ENCODE results near the gene DNAJC12. TPM values are rescaled to one million over a fixed set of nuclear protein-coding genes. Genes with fewer than 3 reads are reported as not detected.
A peak's percentile ranks its signal among the peaks of the same experiment; 100 is the strongest.

DNAJC12 gene
- total RNA-seq, 1 donor from 2014 or later, result 3.8 TPM

- TF ChIP-seq CTCF (conservative IDR thresholded peaks at IDR 0.05), result no peak
- Mint-ChIP-seq H3K4me3 (no peak overlapping the region), H3K27ac (ENCODE audit: unreplicated experiment) (no peak overlapping the region), H3K9me3 (no peaks in the 10 kb centered on the region), H3K36me3 (ENCODE audit: low read depth) (no peaks in the 10 kb centered on the region), H3K4me1 (no peaks in the 10 kb centered on the region), H3K27me3 (ENCODE audit: low read depth) (no peaks in the 10 kb centered on the region)
- no peak for DNase-seq (ENCODE audit: low read depth, low spot score)
These were observed 30.0 kb downstream of the DNAJC12 start for GRCh38 chr10:67807855-67808456.

- Mint-ChIP-seq H3K27ac (ENCODE audit: unreplicated experiment) (no peak overlapping the region), H3K4me1 (no peaks in the 10 kb centered on the region), H3K36me3 (ENCODE audit: low read depth) (no peaks in the 10 kb centered on the region), H3K9me3 (no peaks in the 10 kb centered on the region), H3K4me3 (no peak overlapping the region), H3K27me3 (ENCODE audit: low read depth) (no peaks in the 10 kb centered on the region)
- no peak for TF ChIP-seq CTCF (conservative IDR thresholded peaks at IDR 0.05)
- no peak for DNase-seq (ENCODE audit: low read depth, low spot score)
These were observed 33.7 kb downstream of the DNAJC12 start for GRCh38 chr10:67804395-67804678.

GRCh38 chr10:67803588-67804394 is 34.2 kb downstream of the DNAJC12 start:
- Mint-ChIP-seq H3K4me1 (no peaks in the 10 kb centered on the region), H3K4me3 (no peak overlapping the region), H3K36me3 (ENCODE audit: low read depth) (no peaks in the 10 kb centered on the region), H3K9me3 (no peaks in the 10 kb centered on the region), H3K27ac (ENCODE audit: unreplicated experiment) (peak overlapping the region; percentile 19), H3K27me3 (ENCODE audit: low read depth) (no peaks in the 10 kb centered on the region)
- no peak for DNase-seq (ENCODE audit: low read depth, low spot score)
- no peak for TF ChIP-seq CTCF (conservative IDR thresholded peaks at IDR 0.05)

- H3K36me3 Mint-ChIP-seq (ENCODE audit: low read depth), result no peaks in the 10 kb centered on the region
- H3K27me3 Mint-ChIP-seq (ENCODE audit: low read depth), result no peaks in the 10 kb centered on the region
- DNase-seq (ENCODE audit: low read depth, low spot score), result no peak
- no peaks in the 10 kb centered on the region for H3K4me1 Mint-ChIP-seq
- no peak overlapping the region for H3K27ac Mint-ChIP-seq (ENCODE audit: unreplicated experiment)
- H3K9me3 Mint-ChIP-seq, result no peaks in the 10 kb centered on the region
- no peak overlapping the region for H3K4me3 Mint-ChIP-seq
- TF ChIP-seq CTCF (conservative IDR thresholded peaks at IDR 0.05), result no peak
These were observed 35.0 kb downstream of the DNAJC12 start for GRCh38 chr10:67802767-67803538.

- no peak for DNase-seq (ENCODE audit: low read depth, low spot score)
- H3K4me1 Mint-ChIP-seq, result no peaks in the 10 kb centered on the region
These were observed 36.9 kb downstream of the DNAJC12 start for GRCh38 chr10:67801118-67801517.

More at GRCh38 chr10:67801118-67801517, 36.9 kb downstream of the DNAJC12 start:
- Mint-ChIP-seq H3K27ac (ENCODE audit: unreplicated experiment) (no peak overlapping the region), H3K4me3 (no peak overlapping the region), H3K36me3 (ENCODE audit: low read depth) (no peaks in the 10 kb centered on the region), H3K9me3 (no peaks in the 10 kb centered on the region), H3K27me3 (ENCODE audit: low read depth) (no peaks in the 10 kb centered on the region)
- TF ChIP-seq CTCF (conservative IDR thresholded peaks at IDR 0.05), result no peak
